Measurements from ENCODE around the gene ZWILCH.

The ZWILCH gene

GRCh38 chr15:66563126-66563525 lies 58.0 kb downstream of the ZWILCH start:
- no peak for DNase-seq (ENCODE audit: extremely low read depth, low read depth)
- TF ChIP-seq, protein P1, sequence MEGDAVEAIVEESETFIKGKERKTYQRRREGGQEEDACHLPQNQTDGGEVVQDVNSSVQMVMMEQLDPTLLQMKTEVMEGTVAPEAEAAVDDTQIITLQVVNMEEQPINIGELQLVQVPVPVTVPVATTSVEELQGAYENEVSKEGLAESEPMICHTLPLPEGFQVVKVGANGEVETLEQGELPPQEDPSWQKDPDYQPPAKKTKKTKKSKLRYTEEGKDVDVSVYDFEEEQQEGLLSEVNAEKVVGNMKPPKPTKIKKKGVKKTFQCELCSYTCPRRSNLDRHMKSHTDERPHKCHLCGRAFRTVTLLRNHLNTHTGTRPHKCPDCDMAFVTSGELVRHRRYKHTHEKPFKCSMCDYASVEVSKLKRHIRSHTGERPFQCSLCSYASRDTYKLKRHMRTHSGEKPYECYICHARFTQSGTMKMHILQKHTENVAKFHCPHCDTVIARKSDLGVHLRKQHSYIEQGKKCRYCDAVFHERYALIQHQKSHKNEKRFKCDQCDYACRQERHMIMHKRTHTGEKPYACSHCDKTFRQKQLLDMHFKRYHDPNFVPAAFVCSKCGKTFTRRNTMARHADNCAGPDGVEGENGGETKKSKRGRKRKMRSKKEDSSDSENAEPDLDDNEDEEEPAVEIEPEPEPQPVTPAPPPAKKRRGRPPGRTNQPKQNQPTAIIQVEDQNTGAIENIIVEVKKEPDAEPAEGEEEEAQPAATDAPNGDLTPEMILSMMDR (IDR thresholded peaks at IDR 0.05; ENCODE audit: low read depth, low read length): no peak

GRCh38 chr15:66563566-66564110 lies 58.5 kb downstream of the ZWILCH start:
- no peak for DNase-seq (ENCODE audit: extremely low read depth, low read depth)
- TF ChIP-seq, protein P1 (IDR thresholded peaks at IDR 0.05; ENCODE audit: low read depth, low read length): no peak

DNA sequence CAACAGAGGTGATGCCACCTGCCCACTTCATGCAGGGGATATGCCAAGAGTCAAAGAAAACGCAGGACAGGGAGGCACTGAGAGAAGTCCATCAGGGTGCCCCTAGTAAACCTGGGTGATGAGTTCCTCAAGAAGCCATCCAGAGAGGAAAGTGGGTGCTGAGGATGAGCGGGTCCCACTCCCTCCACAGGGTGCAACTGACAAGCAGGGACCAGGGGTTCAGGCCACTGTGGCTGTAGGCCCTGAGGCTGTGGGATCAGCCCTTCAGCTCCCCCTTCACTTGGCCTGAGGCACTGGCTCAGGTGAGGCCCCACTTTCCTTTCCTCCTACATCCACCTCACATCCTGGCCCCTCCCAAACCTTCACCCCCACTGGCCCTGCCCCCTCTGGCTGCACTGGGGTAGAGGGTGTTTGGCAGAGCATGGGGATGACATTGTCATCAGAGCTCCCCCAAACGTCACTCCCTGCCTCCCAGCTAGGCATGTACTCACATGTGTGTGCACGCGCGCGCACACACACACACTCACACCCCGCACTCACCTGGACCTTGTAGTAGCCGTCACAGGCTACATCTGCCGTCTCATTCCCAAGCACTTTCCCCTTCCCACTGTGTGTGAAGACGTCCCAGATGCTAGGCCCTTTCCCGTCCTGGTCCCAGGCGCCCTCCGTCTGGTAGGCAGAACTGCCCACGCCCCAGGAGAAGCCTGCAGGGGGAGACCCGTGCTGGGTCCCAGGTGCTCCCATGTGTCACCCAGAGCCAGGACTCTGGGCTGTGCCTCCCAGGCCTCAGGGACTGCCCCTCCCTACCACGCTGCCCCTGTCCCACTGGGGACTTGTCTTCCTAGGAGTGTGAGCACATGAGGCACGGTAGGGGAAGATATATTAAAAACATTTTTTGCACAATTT lies 59.3 kb downstream of the ZWILCH start:
- TF ChIP-seq, protein P1 (IDR thresholded peaks at IDR 0.05; ENCODE audit: low read depth, low read length): no peak
- no peak for DNase-seq (ENCODE audit: extremely low read depth, low read depth)

DNA sequence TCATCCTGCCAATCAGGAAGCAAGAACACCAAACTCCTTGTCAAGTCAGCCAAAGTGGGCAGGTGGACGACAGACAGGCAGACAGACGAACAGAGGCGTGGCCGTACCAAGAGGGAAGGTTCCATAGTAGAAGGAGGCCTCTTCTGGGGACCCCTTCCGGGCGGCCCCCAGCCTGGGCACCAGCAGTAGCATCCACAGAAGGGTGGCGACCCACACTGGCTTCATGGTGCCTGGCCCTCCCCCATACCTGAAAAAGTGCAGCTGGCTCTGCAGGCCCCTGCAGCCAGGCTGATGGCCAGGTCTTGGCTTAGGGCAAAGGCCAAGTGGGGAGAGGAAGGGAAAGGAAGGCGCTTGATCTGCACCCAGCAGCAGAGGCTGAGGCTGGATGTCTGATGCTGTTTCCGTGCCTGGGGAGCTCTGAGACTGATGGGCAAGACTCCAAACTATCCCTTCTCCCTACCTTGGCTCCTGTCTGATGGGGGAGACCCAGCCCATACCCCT lies 60.1 kb downstream of the ZWILCH start:
- no peak for DNase-seq (ENCODE audit: extremely low read depth, low read depth)

DNA sequence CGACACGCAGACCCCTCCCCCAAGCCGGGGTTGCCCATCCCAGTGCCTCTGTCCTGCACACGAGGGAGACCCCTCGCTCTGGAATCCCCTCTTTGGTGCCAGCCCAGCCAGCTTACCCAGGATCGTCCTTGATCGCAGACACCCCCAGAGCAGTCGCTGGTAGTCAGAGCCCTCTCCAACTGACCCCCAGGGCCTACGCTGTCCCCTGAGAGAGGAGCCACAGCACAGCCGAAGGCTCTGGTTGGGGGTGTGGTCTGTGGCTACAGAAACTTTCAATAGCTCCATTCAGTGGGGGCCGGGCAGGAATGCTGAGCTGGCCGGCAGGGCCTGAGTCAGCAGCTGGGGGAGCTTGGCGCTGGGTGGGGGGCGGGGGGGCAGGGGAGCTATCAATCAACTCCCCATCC lies 60.6 kb downstream of the ZWILCH start, which contains the start of gene LCTL:
TSS of gene LCTL (minus strand) at position 258 of the 404 bp plus-strand sequence. CDS start 633 bp downstream, outside the sequence.
- TF ChIP-seq, protein P1 (IDR thresholded peaks at IDR 0.05; ENCODE audit: low read depth, low read length): no peak
- no peak for DNase-seq (ENCODE audit: extremely low read depth, low read depth)

More for the DNA sequence above, 60.1 kb downstream of the ZWILCH start:
- TF ChIP-seq, protein P1 (IDR thresholded peaks at IDR 0.05; ENCODE audit: low read depth, low read length): no peak

GRCh38 chr15:66566963-66567531 lies 61.9 kb downstream of the ZWILCH start:
- TF ChIP-seq, protein P1 (IDR thresholded peaks at IDR 0.05; ENCODE audit: low read depth, low read length): peak; percentile 67
- peak; percentile 32 for DNase-seq (ENCODE audit: extremely low read depth, low read depth)

Data from AG09319 (cell line).